Measurements from ENCODE around the gene TTLL13. TPM values are rescaled to one million over a fixed set of nuclear protein-coding genes. Genes with fewer than 3 reads are reported as not detected.

TTLL13 gene
- total RNA-seq, 2 experiments from 2014 or later: 0.45 to 0.87 TPM

DNA sequence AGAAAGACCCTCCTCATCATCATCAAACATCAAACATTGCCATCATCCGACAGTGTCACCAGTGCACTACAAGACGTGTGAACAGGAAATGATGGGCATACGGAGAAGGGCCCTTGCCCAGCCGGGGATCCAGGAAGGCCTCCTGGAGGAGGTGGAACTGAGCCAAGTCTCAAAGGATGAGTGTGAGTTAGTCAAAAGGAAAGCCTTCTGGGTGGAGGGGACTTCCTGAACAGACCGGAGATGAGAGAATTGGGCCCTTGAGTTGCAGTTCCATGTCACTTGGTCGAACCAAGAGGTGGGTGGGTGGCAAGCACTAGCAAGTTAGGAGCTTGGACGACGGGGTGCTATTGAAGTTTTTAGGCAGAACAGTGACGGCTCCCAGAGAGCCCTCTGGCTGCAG lies 39.8 kb upstream of the TTLL13 start:
- no peaks in the 10 kb centered on the region for H3K9me3 Mint-ChIP-seq
- no peak overlapping the region for H3K27ac Mint-ChIP-seq
- H3K4me1 Mint-ChIP-seq: peaks cover 25% of the 10 kb centered on the region
- H3K27me3 Mint-ChIP-seq: no peaks in the 10 kb centered on the region
- no peak overlapping the region for H3K4me3 Mint-ChIP-seq
- CTCF ChIA-PET: no interaction called here
- no peak for DNase-seq
- peaks cover 3% of the 10 kb centered on the region for H3K36me3 Mint-ChIP-seq (ENCODE audit: low read depth)
- POLR2A ChIA-PET: no interaction called here

DNA sequence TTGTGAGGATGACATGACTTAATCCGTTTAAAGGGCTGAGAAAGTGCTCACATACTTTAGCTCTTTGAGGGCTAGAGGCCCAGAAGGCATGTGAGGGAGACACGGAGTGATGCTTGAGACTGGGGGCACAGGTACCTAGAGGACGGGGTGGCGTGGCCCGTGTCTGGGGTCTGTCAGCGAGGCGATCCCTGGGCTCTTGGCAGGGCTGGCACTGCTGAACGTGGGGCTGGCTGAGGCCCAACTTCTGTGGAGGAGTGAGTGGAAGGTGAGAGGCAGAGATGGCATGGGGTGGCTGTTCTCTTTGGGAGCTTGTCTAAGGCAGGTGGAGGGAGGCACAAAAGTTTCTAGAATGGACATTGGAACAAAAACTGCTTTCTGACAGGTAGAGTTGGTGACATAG lies 38.8 kb upstream of the TTLL13 start:
- Mint-ChIP-seq H3K27ac (peak overlapping the region; percentile 43), H3K4me1 (peaks cover 29% of the 10 kb centered on the region), H3K9me3 (no peaks in the 10 kb centered on the region), H3K27me3 (no peaks in the 10 kb centered on the region), H3K36me3 (ENCODE audit: low read depth) (peaks cover 3% of the 10 kb centered on the region), H3K4me3 (no peak overlapping the region)
- DNase-seq: no peak
- ChIA-PET CTCF (no interaction called here), POLR2A (no interaction called here)

DNA sequence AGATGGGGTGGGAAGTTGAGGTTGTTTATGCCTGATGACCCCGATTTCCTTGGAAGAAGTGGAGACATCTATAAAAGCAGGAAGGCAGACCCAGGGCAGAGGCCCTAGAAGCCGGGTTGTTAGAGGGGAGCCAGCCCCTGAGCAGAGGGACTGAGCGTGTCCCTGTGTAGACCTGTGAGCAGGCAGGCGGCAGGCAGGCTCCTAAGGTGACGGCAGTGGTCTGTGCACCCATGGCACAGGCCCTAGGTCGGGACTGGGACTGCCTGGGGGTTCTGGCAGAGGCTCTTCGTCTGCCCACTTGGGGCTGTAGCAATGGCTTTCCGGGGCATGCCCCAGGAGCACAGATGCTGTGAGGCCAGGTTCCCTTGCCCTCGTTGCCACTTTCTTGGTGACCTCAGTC lies 38.3 kb upstream of the TTLL13 start:
- Mint-ChIP-seq H3K9me3 (no peaks in the 10 kb centered on the region), H3K36me3 (ENCODE audit: low read depth) (peaks cover 3% of the 10 kb centered on the region), H3K4me3 (no peak overlapping the region), H3K27me3 (no peaks in the 10 kb centered on the region), H3K27ac (no peak overlapping the region), H3K4me1 (peaks cover 29% of the 10 kb centered on the region)
- ChIA-PET POLR2A (no interaction called here), CTCF (no interaction called here)
- DNase-seq: no peak

DNA sequence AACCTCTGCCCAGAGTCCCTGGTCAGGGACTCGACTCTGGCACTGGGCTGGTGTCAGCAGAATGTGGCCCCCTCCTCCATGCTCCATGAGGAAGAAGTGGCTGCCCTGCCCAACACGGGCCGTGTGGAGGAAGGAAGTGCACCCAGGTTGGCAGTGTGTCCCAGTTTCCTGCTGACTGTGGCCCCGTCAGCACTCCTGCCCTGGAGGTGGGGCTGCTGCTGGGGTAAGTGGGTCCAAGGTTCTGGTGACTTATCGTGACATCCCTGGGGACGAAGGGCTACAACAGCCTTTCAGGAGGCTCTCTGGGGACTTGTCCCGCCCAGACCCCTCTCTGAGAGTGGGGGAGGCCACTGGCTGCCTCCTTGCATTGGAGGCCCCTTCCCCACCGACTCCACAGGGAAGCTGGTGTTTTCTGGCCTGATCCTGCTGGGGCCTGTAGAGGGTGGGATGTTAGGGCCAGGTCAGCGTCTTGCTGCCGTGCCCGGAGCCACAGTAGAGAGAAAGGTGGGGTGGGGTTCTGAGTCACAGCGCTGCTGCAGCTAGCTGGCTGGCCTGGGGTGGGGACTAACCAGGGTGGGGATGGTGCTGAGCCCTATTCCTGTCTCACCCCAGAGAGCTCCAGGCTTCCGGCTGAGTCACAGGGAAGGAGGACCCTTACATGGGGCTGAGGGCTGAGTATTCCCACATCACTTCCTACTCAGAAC lies 37.8 kb upstream of the TTLL13 start:
- POLR2A ChIA-PET: no interaction called here
- CTCF ChIA-PET: interaction anchor here (1.1 kb wide), 1 partner anchor 10 kb away, joined by 3 read pairs; no protein-coding TSS in a partner anchor
- no peaks in the 10 kb centered on the region for H3K27me3 Mint-ChIP-seq
- peaks cover 31% of the 10 kb centered on the region for H3K4me1 Mint-ChIP-seq
- no peaks in the 10 kb centered on the region for H3K9me3 Mint-ChIP-seq
- no peak for DNase-seq
- peaks cover 3% of the 10 kb centered on the region for H3K36me3 Mint-ChIP-seq (ENCODE audit: low read depth)
- no peak overlapping the region for H3K4me3 Mint-ChIP-seq
- H3K27ac Mint-ChIP-seq: no peak overlapping the region

DNA sequence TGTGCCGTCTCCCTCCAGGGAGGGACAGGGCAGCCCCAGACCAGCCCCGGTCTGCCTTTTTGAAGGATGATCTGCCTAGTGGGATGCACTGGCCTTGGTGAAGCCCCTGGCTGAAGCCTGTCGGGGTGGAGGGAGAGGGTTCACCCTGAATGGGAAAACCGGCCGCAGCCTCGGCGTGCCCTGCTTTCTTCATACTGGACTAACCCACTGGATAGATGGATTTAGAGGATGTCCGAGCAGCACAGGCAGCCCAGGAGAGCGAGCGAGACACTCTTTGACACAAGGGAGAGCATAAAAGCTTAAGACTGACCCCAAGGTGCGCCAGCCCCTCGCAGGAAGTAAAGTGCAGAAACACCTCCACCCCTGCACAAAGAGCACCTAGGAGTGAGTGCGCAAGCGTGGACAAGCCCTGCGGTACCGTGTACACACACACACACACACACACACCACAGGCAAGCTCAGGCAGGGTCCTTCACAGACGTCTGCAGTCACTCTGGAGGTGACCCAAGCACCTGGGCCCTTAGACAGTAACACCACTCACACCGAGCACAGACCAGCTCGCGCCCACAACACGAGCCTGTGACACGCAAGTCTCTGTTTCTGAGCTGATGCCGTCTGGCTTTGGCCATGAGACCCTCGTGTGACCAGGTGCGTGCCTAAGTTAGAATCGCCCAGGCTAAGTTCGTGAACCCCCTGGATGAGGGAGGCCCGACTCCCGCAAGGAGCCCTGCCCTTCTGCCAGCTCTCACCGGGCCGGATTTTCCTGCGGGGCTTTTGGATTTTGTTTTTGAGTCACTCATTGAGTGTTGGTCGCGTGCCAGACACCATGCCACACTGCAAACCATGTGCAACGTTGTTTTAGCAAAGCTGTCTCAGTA lies 36.9 kb upstream of the TTLL13 start:
- no peaks in the 10 kb centered on the region for H3K36me3 Mint-ChIP-seq (ENCODE audit: low read depth)
- no peak overlapping the region for H3K4me3 Mint-ChIP-seq
- ChIA-PET CTCF (interaction anchor here (0.6 to 1.1 kb wide), 3 partner anchors 9 to 456 kb away, joined by 3 to 5 read pairs (median 3); partner anchors contain the start of gene SEMA4B), POLR2A (no interaction called here)
- peaks cover 34% of the 10 kb centered on the region for H3K4me1 Mint-ChIP-seq
- DNase-seq: no peak
- H3K27me3 Mint-ChIP-seq: no peaks in the 10 kb centered on the region
- no peak overlapping the region for H3K27ac Mint-ChIP-seq
- no peaks in the 10 kb centered on the region for H3K9me3 Mint-ChIP-seq

DNA sequence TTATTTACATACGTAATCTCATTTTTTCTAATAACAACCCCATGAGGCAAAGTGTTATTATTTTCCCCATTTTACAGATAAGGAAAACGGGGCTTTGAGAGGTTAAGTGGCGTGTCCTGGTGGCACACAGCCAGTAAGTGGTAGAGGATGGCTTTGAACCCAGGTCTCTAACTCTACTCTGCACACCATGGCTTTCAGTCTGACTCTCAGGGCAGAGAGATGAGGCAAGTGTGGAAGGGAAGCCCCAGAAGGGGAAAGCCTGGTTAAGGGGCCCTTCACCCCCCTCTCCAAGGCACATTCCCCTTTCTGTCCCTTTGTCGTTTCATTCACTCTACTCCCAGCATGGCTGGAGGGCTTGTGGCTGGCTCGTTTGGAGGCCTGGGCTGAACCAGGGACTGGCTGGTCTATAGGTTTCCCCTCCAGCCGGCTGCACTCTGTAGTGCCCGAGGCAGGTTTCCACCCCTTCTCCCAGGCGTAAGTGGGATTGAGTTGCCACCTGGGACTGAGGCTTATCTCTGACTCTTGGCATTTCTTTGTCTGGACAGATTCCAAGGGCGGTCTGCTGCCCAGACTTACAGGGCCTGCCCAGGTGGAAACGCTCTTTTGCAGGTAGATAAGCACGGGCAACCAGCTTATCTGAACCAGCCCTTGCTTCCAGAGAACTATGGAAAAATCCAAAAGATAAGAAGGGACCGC lies 36.1 kb upstream of the TTLL13 start:
- POLR2A ChIA-PET: no interaction called here
- H3K27me3 Mint-ChIP-seq: no peaks in the 10 kb centered on the region

DNA sequence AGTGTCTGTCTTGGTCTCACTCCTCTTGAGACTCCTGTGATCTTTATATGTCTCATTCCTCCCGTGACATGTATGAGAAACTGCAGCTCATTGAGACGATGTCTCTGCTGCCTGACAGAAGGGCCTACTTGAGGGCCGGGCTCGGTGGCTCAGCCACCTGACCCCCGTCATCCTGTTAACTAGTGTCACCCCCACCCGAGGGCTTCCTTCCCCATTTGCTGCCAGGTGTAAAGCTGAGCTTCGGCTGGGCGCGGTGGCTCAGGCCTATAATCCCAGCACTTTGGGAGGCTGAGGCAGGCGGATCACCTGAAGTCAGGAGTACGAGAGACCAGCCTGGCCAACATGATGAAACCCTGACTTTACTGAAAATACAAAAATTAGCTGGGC lies 35.5 kb upstream of the TTLL13 start:
- ChIA-PET POLR2A (no interaction called here), CTCF (interaction anchor here (0.7 to 1.0 kb wide), 4 partner anchors 9 to 249 kb away, joined by 3 read pairs; no protein-coding TSS in a partner anchor)
- Mint-ChIP-seq H3K4me1 (peaks cover 36% of the 10 kb centered on the region), H3K4me3 (no peak overlapping the region), H3K36me3 (ENCODE audit: low read depth) (no peaks in the 10 kb centered on the region), H3K9me3 (no peaks in the 10 kb centered on the region), H3K27ac (no peak overlapping the region), H3K27me3 (no peaks in the 10 kb centered on the region)
- DNase-seq: no peak

More for the DNA sequence above, 36.1 kb upstream of the TTLL13 start:
- no peaks in the 10 kb centered on the region for H3K36me3 Mint-ChIP-seq (ENCODE audit: low read depth)
- peaks cover 34% of the 10 kb centered on the region for H3K4me1 Mint-ChIP-seq
- no peak overlapping the region for H3K27ac Mint-ChIP-seq
- no peak overlapping the region for H3K4me3 Mint-ChIP-seq
- no peaks in the 10 kb centered on the region for H3K9me3 Mint-ChIP-seq
- no peak for DNase-seq
- CTCF ChIA-PET: interaction anchor here (0.7 to 1.0 kb wide), 4 partner anchors 9 to 59 kb away, joined by 3 read pairs; partner anchors contain the start of gene SEMA4B

DNA sequence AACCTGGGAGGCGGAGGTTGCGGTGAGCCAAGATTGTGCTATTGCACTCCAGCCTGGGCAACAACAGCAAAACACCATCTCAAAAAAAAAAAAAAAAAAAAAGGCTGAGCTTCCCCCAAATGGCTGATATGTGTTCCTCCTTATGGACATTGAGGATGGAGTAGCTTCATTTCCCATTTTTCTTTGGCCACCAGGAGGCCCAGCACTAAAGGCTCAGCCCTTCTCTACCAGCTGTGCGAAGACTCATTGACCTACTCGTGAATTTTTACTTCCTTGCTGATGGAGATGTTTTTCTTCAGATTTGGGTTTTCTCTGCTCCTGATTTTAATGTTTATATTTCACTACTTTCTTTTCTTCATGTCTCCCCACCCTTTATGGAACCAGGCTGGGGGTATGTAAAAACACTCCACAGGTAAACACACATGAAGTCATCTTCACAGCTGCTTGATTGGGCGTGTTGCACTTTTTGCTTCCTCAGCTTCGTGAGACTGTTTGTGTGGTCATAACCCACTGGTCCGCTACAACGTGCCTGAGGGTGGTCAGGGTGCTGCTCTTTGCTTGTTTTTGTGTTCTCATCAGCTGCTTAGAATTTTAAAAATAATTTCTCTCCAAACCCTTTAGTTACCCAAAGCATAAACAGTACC lies 34.7 kb upstream of the TTLL13 start:
- no peak overlapping the region for H3K4me3 Mint-ChIP-seq
- CTCF ChIA-PET: interaction anchor here (0.6 to 1.9 kb wide), 7 partner anchors 11 to 250 kb away, joined by 3 to 6 read pairs (median 3); no protein-coding TSS in a partner anchor
- POLR2A ChIA-PET: no interaction called here
- H3K36me3 Mint-ChIP-seq (ENCODE audit: low read depth): no peaks in the 10 kb centered on the region
- H3K9me3 Mint-ChIP-seq: no peaks in the 10 kb centered on the region
- no peak for DNase-seq
- H3K27ac Mint-ChIP-seq: no peak overlapping the region
- H3K27me3 Mint-ChIP-seq: no peaks in the 10 kb centered on the region
- H3K4me1 Mint-ChIP-seq: peaks cover 35% of the 10 kb centered on the region

DNA sequence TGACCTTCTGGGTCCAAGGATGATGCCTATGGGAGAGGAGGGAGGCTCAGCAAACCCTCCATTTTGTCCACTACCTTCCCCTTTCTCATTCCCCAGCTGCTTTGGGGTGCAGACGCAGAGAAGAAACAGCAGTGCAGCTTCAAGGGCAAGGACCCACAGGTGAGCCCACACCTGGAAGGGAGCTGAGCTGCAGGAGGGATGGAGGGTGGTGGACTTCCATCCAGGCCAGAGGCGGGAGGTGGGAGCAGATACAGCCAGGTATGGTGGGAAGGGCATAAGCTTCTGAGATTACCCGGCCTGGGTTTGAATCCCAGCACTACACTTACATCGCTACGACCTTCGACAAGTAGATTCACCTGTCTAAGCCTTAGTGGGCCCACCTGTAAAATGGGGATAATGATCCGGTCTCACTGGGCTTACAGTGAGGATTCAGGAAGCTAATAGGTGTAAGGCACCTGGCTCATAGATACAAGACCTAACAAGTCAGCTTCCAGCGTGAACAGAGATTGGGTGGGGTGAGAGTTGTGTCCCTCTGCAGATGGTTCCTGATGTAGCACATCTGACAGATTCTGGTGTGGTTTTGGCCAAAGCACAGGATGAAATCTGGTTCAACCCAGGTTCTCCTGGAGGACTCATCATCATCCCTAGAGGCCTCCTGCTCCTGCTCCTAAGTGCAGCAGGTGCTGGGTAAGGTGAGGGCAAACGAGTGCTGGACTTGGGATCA lies 31.5 kb upstream of the TTLL13 start:
- Mint-ChIP-seq H3K9me3 (no peaks in the 10 kb centered on the region), H3K36me3 (ENCODE audit: low read depth) (no peaks in the 10 kb centered on the region), H3K4me3 (no peak overlapping the region), H3K27me3 (no peaks in the 10 kb centered on the region), H3K4me1 (peaks cover 23% of the 10 kb centered on the region), H3K27ac (no peak overlapping the region)
- DNase-seq: no peak
- POLR2A ChIA-PET: no interaction called here
- CTCF ChIA-PET: interaction anchor here (1.4 to 2.7 kb wide), 3 partner anchors 13 to 53 kb away, joined by 4 to 10 read pairs (median 8); no protein-coding TSS in a partner anchor

DNA sequence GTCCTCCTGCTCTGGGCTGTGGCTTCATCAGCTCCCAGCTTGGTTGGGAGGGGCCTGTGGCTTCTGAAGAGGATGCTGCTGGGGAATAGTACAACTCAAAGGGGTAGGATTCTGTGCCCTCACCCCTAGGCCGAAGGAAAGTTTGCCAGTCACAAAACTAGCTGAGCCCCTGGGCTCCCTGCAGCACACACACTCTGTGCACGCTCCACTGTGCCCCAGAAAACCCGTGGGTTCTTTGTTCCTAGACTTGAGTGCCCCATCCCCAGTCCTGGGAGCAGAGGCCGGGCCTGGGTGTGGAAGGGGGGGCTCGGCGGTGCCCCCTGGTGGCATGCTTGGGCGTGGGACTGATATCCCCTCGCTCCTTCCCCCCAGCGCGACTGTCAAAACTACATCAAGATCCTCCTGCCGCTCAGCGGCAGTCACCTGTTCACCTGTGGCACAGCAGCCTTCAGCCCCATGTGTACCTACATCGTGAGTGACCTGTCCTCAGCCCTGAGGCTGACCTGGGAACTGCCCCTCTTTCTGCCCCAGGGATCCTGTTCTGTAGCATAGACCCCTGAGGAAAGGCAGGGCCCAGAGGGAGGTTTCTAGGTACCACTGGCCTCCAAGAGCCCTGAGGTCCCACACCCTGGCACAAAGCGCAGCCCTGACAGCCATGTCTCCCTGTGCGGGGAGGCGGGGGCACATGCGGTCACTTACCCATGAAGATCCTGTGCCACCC lies 29.8 kb upstream of the TTLL13 start:
- ChIA-PET POLR2A (no interaction called here), CTCF (interaction anchor here (0.8 to 2.7 kb wide), 7 partner anchors 11 to 77 kb away, joined by 3 to 13 read pairs (median 4); partner anchors contain the start of genes CIB1 and GDPGP1)
- Mint-ChIP-seq H3K4me3 (no peak overlapping the region), H3K27ac (no peak overlapping the region), H3K36me3 (ENCODE audit: low read depth) (peaks cover 6% of the 10 kb centered on the region), H3K9me3 (no peaks in the 10 kb centered on the region), H3K4me1 (peaks cover 20% of the 10 kb centered on the region), H3K27me3 (no peaks in the 10 kb centered on the region)
- DNase-seq: peak; percentile 52

DNA sequence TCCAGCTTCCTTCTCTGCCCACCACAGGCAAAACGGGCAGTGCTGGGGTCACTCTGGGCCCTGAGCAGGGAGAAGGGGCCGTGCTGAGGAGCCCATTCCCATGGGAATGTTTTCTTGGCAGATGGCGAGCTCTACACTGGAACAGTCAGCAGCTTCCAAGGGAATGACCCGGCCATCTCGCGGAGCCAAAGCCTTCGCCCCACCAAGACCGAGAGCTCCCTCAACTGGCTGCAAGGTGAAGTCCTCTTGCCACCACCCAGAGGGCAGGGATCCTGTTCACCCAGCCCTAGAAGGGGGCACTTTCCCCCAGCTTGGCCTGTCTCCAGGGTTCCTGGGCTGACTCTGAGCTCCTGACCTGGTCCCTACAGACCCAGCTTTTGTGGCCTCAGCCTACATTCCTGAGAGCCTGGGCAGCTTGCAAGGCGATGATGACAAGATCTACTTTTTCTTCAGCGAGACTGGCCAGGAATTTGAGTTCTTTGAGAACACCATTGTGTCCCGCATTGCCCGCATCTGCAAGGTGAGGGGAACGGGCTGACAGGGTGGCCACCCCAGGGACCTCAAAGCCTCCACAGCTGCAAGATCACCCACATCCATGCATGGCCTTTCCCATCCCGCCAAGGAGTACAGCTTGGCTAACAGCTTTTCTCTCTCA lies 28.0 kb upstream of the TTLL13 start:
- Mint-ChIP-seq H3K4me1 (peaks cover 14% of the 10 kb centered on the region), H3K27me3 (no peaks in the 10 kb centered on the region), H3K27ac (no peak overlapping the region), H3K36me3 (ENCODE audit: low read depth) (peaks cover 10% of the 10 kb centered on the region), H3K9me3 (no peaks in the 10 kb centered on the region), H3K4me3 (no peak overlapping the region)
- POLR2A ChIA-PET: no interaction called here
- CTCF ChIA-PET: interaction anchor here (0.6 to 2.7 kb wide), 14 partner anchors 9 to 709 kb away, joined by 3 to 13 read pairs (median 5); partner anchors contain the start of genes SEMA4B and TTLL13
- peak; percentile 37 for DNase-seq

Measured in activated CD4-positive, alpha-beta T cell treated with anti-CD3 and anti-CD28 coated beads, Interleukin-2, amount 10 ng/mL, durations not matched to agents 7 days and 5 days (primary cell).